Activated gamma-delta T cell treated with Interleukin-2 at 50 U/mL for 16 hours (primary cell): ENCODE data around the gene D2HGDH.
"Not testable (repeated sequence)": the region's sequence is repeated elsewhere in the genome, so short reads cannot be mapped to it uniquely, and the experiment has no call there.

Experiments used
- DNase-seq: peaks from one replicate; pipeline ENCODE4 v3.0.0-alpha.2; 2020

The D2HGDH gene

DNA sequence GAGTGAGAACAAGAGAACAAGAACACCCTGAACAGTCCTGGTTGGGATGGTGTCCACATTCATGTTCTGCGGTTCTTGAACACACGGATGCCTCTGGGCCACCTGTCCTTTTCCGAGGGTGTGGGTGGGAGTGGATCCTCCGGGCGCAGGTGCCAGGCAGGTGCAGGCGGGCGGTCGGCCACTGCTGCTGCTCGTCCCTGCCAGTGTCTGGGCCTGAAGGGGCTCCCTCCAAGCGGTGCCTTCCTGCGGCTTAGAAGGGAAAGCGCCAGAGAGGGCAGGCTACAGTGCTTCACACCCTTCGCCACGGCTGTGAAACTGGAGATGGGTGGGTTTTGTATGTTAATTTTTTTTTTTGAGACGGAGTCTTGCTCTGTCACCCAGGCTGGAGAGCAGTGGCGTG lies 8.0 kb upstream of the D2HGDH start:
- DNase-seq, result no peak

DNA sequence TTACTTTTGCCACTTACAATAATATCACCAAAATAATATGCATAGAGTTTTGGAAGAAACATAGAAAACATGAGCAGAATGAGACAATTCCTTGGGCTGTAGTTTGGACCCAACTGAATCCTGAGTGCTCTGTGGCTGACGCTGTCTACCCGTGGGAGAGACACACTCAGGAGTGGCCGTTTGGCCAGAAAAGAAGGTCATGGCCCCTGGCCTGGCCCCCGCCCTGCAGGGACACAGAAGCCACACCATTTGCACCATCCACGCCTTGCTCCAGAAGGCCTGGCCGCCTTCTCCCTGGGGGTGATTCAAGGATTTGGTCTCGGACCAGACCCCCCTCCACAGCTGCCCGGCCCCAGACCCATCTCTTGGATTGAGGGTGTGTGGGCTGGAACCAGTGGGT lies 6.4 kb upstream of the D2HGDH start:
- no peak for DNase-seq

- no peak for DNase-seq
These were observed 5.8 kb upstream of the D2HGDH start for GRCh38 chr2:241728627-241729026.

GRCh38 chr2:241729868-241730267 lies 4.6 kb upstream of the D2HGDH start:
- no peak for DNase-seq

DNA sequence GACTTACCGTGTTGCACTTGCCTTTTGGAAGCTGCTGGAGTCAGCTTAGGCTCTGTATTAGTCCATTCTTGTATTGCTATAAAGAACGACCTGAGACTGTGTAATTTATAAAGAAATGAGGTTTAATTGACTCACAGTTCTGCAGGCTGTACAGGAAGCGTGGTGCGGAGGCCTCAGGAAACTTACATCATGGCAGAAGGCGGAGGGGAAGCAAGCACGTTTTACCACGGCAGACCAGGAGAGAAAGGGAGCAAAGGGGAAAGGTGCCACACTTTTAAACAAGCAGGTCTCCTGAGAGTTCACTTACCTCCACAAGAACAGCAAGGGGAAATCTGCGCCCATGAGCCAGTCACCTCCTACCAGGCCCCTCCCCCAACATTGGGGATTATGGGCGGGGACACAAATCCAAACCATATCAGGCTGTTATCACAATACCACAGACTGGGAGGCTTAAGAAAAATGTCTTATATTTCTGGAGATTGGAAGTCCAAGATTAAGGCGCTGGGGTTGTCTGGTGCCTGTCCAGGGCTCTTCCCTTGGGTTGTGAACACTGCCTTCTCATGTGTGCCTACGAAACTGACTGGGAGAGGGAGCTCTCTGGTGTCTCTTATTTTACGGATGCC lies 3.6 kb upstream of the D2HGDH start:
- no peak for DNase-seq

- peak; percentile 55 for DNase-seq
These were observed 1.8 kb upstream of the D2HGDH start for GRCh38 chr2:241732513-241733186.

DNA sequence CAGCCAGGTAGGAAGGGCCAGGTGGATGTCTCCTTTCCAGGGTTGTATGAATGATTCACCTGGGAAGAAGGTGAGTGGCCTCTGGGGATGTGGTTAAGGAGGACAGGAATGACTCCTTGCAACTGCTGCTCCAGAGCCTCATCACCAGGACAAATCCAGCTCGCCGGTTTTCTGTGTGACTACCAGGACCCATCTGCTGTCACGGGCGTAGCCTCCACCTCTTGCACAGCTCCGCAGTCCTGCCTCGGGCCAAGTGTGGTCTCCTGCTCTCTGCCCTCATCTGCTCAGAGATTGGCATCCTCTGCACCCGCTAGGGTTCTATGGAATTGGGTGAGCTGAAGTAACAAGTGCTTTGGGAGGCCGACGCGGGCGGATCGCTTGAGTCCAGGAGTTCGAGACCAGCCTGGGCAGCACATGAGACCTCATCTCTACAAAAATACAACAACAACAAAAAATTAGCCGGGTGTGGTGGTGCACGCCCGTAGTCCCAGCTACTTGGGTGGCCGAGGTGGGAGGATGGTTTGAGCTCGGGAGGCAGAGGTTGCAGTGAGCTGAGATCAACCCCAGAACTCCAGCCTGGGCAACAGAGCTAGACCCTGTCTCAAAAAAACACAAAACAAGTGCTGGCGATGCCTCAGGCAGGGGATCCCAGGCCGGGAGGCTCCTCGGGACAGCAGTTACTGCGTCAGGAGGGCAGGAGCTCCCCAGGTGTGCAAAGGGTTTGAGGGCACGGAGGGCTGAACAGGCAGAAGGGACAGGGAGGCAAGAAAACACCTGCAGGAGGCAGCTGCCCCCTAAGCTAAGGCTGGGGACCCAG lies 831 bp upstream of the D2HGDH start:
- DNase-seq, result no peak

- DNase-seq, result no peak
These were observed 293 bp upstream of the D2HGDH start for GRCh38 chr2:241734208-241734466.

DNA sequence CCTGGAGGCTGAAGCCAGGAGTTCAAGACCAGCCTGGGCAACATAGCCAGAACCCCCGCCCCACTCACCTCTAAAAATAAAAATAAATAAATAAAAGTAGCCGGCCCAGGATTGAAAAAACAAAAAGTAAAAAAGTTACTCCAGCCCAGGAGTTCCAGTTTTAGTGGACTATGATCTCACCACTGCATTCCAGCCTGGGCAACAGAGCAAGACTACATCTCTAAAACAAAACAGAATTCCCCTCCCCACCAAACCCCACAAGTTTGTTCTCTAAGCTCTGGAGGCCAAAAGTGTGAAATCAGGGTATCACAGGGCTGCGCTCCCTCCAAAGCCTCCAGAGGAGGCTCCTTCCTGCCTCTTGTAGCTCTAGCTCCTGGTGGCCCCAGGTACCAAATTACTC lies 1.7 kb downstream of the D2HGDH start:
- DNase-seq, result no peak

GRCh38 chr2:241738040-241738686 lies 3.7 kb downstream of the D2HGDH start:
- no peak for DNase-seq

DNA sequence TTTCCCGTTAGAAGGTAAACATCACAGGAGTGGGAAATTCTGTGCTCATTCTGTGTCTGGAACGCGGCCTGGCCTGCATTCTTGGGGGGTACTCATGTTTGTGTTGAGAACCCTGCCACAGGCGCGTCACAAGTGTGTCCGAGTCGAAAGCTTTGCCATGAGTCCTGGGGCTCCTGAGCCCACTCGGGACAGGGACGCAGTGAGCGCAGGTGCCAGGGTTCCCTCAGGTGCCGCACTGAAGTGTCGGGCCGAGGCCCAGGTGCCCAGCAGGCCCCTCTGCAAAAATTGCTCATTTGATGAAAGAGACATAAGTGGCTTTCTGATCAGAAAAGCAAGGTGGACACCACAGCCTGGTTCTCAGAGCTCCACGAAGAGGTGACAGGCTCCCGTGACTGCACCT lies 4.7 kb downstream of the D2HGDH start:
- DNase-seq, result no peak

GRCh38 chr2:241739651-241740050 lies 5.2 kb downstream of the D2HGDH start:
- DNase-seq, result peak; percentile 17

DNA sequence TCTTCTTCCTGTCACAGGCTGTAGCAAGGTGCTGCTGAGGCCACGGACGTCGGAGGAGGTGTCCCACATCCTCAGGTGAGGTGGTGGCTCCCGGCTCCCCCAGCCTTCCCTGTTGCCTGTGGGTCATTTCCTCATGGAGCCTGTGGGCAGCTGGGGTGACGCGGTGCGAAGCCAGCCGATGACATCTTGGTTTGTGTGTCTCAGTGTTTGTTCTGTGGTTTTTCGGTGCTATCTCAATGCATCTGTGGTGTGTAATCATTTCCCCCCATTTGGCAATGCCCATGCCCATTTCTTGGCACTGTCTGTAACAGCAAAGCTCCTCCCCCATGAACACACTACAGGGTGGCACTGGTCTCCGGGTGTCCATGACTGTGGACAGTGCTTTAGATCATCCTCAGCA lies 6.6 kb downstream of the D2HGDH start:
- peak; percentile 31 for DNase-seq

DNA sequence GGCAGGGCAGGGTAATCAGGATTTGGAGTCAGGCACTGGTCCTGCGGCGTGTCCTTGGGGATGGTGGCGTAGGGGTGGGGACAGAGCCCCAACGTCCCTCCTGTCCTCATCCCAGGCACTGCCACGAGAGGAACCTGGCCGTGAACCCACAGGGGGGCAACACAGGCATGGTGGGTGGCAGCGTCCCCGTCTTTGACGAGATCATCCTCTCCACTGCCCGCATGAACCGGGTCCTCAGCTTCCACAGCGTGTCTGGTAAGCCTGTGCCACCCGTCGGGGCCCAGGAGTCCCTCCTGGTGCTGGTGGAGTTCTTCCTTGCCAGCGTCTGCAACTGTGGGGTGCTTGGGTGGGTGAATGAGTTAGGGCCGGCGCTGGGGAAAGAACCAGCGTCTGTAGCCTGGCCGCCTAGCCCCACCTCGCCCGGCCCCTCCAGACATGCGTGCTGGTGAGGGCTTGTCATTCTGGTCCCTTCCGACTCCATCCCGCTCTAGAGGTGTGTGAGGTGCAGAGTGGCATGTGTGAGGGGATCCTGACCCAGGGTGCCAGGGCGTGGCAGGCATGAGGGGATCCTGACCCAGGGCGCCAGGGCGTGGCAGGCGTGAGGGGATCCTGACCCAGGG lies 8.0 kb downstream of the D2HGDH start:
- no peak for DNase-seq

DNA sequence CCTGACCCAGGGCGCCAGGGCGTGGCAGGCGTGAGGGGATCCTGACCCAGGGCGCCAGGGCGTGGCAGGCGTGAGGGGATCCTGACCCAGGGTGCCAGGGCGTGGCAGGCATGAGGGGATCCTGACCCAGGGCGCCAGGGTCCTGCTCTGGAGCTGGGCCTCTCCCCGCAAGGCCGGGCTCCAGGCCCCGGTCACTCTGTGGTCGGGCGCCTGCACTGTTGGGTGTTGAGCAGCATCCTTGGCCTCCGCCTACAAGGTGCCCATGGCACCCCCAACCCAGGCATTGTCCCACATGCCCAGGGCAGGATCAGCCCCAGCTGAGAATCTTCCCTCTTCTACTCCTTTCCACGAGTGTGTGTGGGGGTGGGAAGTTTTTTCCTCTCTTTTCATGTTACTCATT lies 8.6 kb downstream of the D2HGDH start:
- not testable (repeated sequence) for DNase-seq

- DNase-seq, result no peak
These were observed 9.2 kb downstream of the D2HGDH start for GRCh38 chr2:241743620-241744019.

DNA sequence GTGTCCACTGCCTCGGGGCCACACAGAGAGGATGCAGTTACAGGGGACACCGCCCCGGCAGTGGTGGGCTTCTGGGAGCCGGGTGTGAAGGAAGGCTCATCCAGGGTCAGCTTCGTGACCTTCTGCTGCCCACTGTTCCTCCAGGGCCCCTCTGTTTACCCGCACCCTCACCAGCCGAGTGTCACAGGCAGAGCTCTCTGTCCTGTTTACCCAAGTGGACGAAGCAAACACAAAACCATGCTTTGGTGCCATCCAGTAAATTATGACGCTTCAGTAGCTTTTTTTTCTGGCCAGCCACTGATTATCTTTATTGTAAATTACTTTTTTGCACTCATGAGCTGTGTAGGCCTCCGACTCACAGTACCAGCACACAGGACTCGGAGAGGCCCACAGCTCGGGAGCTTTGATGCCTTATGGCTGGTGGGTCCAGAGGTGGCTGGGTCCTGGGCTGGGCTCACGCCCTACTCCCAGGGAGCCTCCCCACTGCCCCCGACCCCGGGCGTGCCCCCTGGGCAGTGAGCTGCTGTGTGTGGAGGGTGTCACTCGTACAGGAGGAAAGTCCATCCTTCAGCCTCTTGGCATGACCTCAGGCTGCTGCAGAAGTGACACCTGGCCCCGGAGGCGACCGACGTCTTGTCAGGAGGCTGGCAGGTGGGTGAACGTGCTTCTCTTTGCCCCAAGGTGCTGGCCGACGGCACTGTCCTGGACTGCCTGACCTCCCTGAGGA lies 9.8 kb downstream of the D2HGDH start:
- no peak for DNase-seq

- no peak for DNase-seq
These were observed 10.8 kb downstream of the D2HGDH start for GRCh38 chr2:241745276-241745675.

- DNase-seq, result no peak
These were observed 11.7 kb downstream of the D2HGDH start for GRCh38 chr2:241746084-241746483.

DNA sequence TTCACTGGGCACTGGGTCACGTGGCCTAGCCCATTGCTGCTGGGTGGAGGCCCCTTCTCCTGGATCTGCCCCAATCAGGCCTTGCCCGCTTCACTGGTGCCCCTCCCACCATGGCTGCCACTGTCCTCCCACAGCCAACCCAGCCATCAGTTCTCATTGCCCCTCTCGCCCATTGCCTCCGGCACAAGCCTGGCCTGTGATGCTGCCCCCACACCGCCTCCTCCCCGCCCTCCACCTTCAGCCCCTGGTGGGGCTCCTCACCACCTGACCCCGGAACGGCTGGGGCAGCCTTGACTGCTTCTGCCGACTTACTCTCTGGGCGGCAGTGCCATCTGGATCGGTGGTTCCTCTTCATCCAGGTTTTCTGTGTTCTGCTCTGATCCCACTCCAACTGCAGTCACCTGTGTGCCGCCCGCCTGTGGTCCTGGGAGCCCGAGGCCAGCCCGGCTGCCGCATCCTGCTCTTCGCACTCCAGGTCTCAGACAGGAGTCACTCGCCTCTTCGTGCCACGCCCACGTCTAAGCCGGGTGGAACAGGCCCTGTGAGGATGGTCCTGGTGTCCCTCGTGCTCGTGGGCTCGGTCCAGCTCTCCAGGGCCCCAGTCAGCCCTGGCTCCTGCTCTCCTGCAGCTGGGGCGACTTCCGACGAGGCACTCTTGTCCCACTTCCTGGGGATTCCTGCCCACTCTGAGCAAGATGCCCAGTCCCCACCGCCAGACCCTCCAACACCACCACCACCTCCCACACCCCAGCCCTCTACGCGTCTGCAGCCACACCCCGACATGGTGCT lies 14.2 kb downstream of the D2HGDH start:
- DNase-seq, result no peak

DNA sequence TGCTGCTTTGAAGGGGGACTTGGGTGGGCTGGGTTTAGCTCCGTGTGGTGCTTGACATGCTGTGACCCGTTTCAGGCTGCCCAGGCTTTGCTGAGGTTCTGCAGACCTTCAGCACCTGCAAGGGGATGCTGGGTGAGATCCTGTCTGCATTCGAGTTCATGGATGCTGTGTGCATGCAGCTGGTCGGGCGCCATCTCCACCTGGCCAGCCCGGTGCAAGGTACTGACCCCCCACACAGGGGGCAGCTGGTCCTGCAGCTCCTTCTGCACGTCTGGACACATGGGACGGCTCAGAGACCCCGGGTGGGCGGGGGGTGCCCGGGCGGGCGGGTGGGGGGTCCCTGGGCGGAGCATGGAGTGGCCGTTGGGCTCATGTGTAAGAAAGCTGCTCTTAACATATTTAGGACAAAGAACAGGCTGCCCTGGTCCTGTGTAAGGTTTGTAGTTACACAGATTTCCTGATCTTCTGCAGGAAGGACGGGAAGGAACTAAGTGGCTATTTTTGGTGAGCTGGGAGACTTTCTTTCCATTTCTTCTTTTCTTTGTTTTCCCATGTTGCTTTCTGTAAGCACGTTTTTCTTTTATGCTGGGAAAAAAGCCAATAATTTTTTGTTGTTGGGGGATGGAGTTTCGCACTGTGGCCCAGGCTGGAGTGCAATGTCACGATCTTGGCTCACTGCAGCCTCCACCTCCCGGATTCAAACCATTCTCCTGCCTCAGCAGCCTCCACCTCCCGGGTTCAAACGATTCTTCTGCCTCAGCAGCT lies 15.8 kb downstream of the D2HGDH start:
- DNase-seq, result no peak
